Measurements from ENCODE around the gene CELF2.

The CELF2 gene

DNA sequence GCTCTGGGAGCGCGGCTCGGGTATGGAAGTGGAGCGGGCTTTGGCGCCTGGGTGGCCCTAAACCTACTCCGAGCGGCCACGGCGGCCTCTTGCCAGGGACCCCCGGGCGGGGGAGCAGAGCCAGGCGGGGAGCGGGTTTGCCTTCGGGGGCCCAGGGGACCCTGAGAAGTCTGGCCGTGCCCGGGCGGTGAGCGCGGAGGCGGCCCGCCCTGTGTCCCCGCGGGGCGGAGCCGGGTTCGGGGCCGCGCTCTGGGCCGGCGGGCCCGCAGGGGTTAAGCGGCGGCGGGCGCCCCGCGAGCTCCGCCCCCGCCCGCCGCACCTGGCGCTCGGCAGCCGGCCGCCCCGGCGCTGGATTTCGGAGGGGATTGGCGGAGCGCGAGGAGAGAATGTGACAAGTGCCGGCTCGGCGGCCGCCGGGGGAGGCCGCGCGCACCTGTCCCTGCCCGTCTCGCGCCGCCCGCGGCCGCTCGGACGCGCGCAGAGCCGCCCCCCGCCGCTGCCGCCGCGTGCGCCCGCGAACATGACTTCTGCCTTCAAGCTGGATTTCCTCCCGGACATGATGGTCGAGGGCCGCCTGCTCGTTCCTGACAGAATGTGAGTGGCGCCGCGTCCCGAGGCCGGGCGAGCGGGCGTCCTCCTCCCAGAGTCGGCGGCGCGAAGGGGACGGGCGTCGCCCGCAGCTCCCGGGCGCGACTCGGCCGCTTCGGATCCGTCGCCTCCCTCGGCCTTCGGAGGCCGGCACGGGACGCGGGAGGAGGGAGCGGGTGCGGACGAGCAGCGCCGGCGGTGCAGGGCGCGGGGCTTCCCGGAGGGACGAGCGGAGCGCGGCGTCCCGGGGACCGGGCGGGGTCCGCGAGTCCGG is at the start of gene CELF2 (continued):
- no peak for TF ChIP-seq ZNF121 (tag by site-specific recombination; IDR thresholded peaks at IDR 0.05)
- TF ChIP-seq HIC1 (tag by site-specific recombination; IDR thresholded peaks at IDR 0.05): peak; percentile 47; the same call in 1 of the 2 replicates
- TF ChIP-seq RBAK (tag by site-specific recombination; IDR thresholded peaks at IDR 0.05): no peak
- no peak for TF ChIP-seq ZNF707 (tag by site-specific recombination; IDR thresholded peaks at IDR 0.05)
- TF ChIP-seq ZNF335 (tag by site-specific recombination; conservative IDR thresholded peaks at IDR 0.05): peak; percentile 7
- TF ChIP-seq ZNF24 (tag by site-specific recombination; IDR thresholded peaks at IDR 0.05): no peak
- no peak; the same call in 1 of the 2 replicates for TF ChIP-seq ZNF600 (tag by site-specific recombination; IDR thresholded peaks at IDR 0.05)
- TF ChIP-seq ZNF629 (tag by site-specific recombination; IDR thresholded peaks at IDR 0.05): no peak
- TF ChIP-seq ZNF792 (tag by site-specific recombination; IDR thresholded peaks at IDR 0.05): no peak
- TF ChIP-seq ZBTB49 (tag by site-specific recombination; IDR thresholded peaks at IDR 0.05; ENCODE audit: low read depth): no peak
- no peak for TF ChIP-seq IKZF3 (tag by site-specific recombination; IDR thresholded peaks at IDR 0.05)
- TF ChIP-seq ZNF26 (tag by site-specific recombination; IDR thresholded peaks at IDR 0.05): no peak
- no peak for TF ChIP-seq ZNF248 (tag by site-specific recombination; IDR thresholded peaks at IDR 0.05)
- TF ChIP-seq ZNF549 (tag by site-specific recombination; IDR thresholded peaks at IDR 0.05): no peak
- TF ChIP-seq, protein P1, sequence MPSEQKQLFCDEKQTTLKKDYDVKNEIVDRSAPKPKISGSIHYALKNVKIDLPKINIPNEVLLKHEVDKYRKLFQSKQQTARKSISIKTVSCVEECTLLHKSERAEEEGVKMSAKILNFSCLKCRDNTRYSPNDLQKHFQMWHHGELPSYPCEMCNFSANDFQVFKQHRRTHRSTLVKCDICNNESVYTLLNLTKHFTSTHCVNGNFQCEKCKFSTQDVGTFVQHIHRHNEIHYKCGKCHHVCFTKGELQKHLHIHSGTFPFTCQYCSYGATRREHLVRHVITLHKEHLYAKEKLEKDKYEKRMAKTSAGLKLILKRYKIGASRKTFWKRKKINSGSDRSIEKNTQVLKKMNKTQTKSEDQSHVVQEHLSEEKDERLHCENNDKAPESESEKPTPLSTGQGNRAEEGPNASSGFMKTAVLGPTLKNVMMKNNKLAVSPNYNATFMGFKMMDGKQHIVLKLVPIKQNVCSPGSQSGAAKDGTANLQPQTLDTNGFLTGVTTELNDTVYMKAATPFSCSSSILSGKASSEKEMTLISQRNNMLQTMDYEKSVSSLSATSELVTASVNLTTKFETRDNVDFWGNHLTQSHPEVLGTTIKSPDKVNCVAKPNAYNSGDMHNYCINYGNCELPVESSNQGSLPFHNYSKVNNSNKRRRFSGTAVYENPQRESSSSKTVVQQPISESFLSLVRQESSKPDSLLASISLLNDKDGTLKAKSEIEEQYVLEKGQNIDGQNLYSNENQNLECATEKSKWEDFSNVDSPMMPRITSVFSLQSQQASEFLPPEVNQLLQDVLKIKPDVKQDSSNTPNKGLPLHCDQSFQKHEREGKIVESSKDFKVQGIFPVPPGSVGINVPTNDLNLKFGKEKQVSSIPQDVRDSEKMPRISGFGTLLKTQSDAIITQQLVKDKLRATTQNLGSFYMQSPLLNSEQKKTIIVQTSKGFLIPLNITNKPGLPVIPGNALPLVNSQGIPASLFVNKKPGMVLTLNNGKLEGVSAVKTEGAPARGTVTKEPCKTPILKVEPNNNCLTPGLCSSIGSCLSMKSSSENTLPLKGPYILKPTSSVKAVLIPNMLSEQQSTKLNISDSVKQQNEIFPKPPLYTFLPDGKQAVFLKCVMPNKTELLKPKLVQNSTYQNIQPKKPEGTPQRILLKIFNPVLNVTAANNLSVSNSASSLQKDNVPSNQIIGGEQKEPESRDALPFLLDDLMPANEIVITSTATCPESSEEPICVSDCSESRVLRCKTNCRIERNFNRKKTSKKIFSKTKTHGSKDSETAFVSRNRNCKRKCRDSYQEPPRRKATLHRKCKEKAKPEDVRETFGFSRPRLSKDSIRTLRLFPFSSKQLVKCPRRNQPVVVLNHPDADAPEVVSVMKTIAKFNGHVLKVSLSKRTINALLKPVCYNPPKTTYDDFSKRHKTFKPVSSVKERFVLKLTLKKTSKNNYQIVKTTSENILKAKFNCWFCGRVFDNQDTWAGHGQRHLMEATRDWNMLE (tag by site-specific recombination; conservative IDR thresholded peaks at IDR 0.05; ENCODE audit: low read depth): no peak
- no peak for TF ChIP-seq ZNF146 (tag by site-specific recombination; IDR thresholded peaks at IDR 0.05)
- TF ChIP-seq ZNF266 (tag by site-specific recombination; IDR thresholded peaks at IDR 0.05; ENCODE audit: low read depth): no peak
- TF ChIP-seq TSHZ1 (tag by site-specific recombination; IDR thresholded peaks at IDR 0.05; ENCODE audit: borderline replicate concordance): no peak
- no peak for TF ChIP-seq ZNF280D (tag by site-specific recombination; IDR thresholded peaks at IDR 0.05)
